ENCODE results near the gene ANKRD39. TPM values are rescaled to one million over a fixed set of nuclear protein-coding genes. Genes with fewer than 3 reads are reported as not detected.

ANKRD39 gene
- total RNA-seq, 1 experiment from 2014 or later = 24.4 TPM

GRCh38 chr2:96802721-96803120 is 55.1 kb downstream of the ANKRD39 start:
- no TSS peak for BruUV-seq (replicated peaks)
- DNase-seq (ENCODE audit: low read depth, low spot score) (no peak), ATAC-seq (no peak)
- H3K27ac ChIP-seq (ENCODE audit: low read length) = no peak overlapping the region
- POLR2A ChIA-PET = no interaction called here
- CTCF ChIA-PET = no interaction called here
- no peak for TF ChIP-seq REST (IDR thresholded peaks at IDR 0.05; ENCODE audit: insufficient read depth in 1 of 2, low read depth in 2 of 2, low read length in 1 of 2)
- TF ChIP-seq, protein P1, sequence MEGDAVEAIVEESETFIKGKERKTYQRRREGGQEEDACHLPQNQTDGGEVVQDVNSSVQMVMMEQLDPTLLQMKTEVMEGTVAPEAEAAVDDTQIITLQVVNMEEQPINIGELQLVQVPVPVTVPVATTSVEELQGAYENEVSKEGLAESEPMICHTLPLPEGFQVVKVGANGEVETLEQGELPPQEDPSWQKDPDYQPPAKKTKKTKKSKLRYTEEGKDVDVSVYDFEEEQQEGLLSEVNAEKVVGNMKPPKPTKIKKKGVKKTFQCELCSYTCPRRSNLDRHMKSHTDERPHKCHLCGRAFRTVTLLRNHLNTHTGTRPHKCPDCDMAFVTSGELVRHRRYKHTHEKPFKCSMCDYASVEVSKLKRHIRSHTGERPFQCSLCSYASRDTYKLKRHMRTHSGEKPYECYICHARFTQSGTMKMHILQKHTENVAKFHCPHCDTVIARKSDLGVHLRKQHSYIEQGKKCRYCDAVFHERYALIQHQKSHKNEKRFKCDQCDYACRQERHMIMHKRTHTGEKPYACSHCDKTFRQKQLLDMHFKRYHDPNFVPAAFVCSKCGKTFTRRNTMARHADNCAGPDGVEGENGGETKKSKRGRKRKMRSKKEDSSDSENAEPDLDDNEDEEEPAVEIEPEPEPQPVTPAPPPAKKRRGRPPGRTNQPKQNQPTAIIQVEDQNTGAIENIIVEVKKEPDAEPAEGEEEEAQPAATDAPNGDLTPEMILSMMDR (IDR thresholded peaks at IDR 0.05) = no peak
- no peak for TF ChIP-seq SIN3A (IDR thresholded peaks at IDR 0.05; ENCODE audit: borderline replicate concordance, insufficient read depth, low read depth, low read length)
- no peak for TF ChIP-seq TCF7L2 (IDR thresholded peaks at IDR 0.05; ENCODE audit: low read depth, low read length)
- TF ChIP-seq POLR2AphosphoS5 (IDR thresholded peaks at IDR 0.05; ENCODE audit: low read depth, low read length) = no peak
- H3K9me3 ChIP-seq (ENCODE audit: control insufficient read depth, insufficient read depth, low read depth, low read length) = no peaks in the 10 kb centered on the region
- no peaks in the 10 kb centered on the region for H3K36me3 ChIP-seq (ENCODE audit: control insufficient read depth, insufficient read depth, low read length)
- H3K27me3 ChIP-seq (ENCODE audit: control insufficient read depth, insufficient read depth, low read length) = no peaks in the 10 kb centered on the region
- H3K4me1 ChIP-seq (ENCODE audit: control insufficient read depth, insufficient read depth, low read length) = no peaks in the 10 kb centered on the region; the same call in 1 of the 2 replicates
- in situ Hi-C loops (cut with HindIII; ENCODE audit: low pct_unique_long_range_greater_than_20kb, low sequenced_read_pairs) = no loop called here
- no peak overlapping the region for H3K4me3 ChIP-seq (ENCODE audit: low read depth in 2 of 2, low read length in 2 of 2)
- intact Hi-C loops (cut with micrococcal nuclease; ENCODE audit: unreplicated experiment) = loop anchor here (5.0 kb wide), 1 partner anchor 40 kb away; the partner anchor contains the start of gene CNNM4

GRCh38 chr2:96801786-96802595 is 55.8 kb downstream of the ANKRD39 start:
- in situ Hi-C loops (cut with HindIII; ENCODE audit: low pct_unique_long_range_greater_than_20kb, low sequenced_read_pairs) (no loop called here), intact Hi-C loops (cut with micrococcal nuclease; ENCODE audit: unreplicated experiment) (loop anchor here (5.0 kb wide), 1 partner anchor 40 kb away; the partner anchor contains the start of gene CNNM4)
- no peak for TF ChIP-seq POLR2AphosphoS5 (IDR thresholded peaks at IDR 0.05; ENCODE audit: low read depth, low read length)
- TF ChIP-seq, protein P1 (IDR thresholded peaks at IDR 0.05) = no peak
- no peak for TF ChIP-seq TCF7L2 (IDR thresholded peaks at IDR 0.05; ENCODE audit: low read depth, low read length)
- no peak for TF ChIP-seq SIN3A (IDR thresholded peaks at IDR 0.05; ENCODE audit: borderline replicate concordance, insufficient read depth, low read depth, low read length)
- no peak overlapping the region for H3K27ac ChIP-seq (ENCODE audit: low read length)
- POLR2A ChIA-PET = no interaction called here
- H3K36me3 ChIP-seq (ENCODE audit: control insufficient read depth, insufficient read depth, low read length) = no peaks in the 10 kb centered on the region
- DNase-seq (ENCODE audit: low read depth, low spot score) = no peak
- no peaks in the 10 kb centered on the region for H3K9me3 ChIP-seq (ENCODE audit: control insufficient read depth, insufficient read depth, low read depth, low read length)
- H3K4me3 ChIP-seq (ENCODE audit: low read depth in 2 of 2, low read length in 2 of 2) = no peak overlapping the region
- CTCF ChIA-PET = no interaction called here
- no TSS peak for BruUV-seq (replicated peaks)
- H3K27me3 ChIP-seq (ENCODE audit: control insufficient read depth, insufficient read depth, low read length) = no peaks in the 10 kb centered on the region
- ATAC-seq = no peak
- H3K4me1 ChIP-seq (ENCODE audit: control insufficient read depth, insufficient read depth, low read length) = no peaks in the 10 kb centered on the region; the same call in 1 of the 2 replicates
